ENCODE data around the gene GALNT17.
A peak's percentile ranks its signal among the peaks of the same experiment; 100 is the strongest.

GALNT17 gene

DNA sequence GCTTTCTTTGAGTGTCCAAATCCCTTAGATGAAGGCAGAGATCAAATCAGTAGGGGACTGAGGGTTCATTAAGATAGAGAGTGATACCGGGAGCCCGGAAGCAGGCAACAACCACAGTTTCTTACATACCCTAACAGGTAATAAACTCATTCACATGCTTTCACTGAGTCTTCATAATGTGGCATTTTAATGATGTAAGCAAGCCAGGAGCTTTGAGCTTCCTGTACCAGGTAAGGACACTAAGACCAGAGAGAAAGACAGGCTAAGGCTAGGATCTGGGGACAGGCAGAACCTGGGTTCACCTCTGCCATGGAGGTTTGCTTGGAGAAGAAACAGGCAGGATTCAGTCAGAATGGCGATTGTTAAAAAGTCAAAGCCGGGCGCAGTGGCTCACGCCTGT lies 618.3 kb downstream of the GALNT17 start:
- no peak for DNase-seq (ENCODE audit: low spot score)

DNA sequence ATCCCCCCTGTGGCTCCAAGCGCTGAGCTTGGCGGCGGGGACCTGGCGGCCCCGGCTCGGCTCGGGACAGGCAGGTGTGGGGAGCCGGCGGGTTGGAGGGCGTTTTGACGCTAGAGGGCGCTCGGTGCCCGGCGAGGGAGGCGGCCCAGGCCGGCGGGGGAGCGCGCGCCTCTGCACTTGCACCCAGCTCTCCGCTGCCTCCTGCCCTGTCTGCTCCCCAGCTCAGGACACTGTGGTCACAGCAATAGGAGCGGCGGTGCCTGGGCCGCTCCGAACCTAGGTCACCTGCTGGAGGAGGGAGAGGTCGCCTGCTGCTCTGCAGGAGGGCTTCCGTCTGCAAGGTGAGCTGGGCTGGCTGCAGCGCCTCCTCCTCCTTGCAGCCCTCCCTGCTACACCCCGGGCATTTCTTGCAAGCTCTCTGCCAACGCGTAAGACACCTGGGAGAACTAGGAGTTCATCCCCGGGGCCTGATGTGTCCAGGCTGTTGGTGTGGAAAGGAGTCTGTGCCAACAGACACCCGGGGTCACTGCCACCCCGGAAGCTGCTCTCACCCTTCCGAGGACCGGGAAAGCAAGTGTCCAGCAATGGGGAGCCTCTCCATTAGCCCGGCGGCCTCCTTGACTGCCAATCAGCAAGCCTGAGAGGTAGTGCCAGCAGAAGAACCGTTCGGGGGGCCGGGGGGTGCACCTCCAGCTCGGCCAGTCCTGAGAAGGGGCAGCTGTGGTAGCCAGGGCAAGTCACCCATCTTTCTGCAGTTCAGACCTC lies 620.4 kb downstream of the GALNT17 start:
- DNase-seq (ENCODE audit: low spot score), result peak; percentile 61

DNA sequence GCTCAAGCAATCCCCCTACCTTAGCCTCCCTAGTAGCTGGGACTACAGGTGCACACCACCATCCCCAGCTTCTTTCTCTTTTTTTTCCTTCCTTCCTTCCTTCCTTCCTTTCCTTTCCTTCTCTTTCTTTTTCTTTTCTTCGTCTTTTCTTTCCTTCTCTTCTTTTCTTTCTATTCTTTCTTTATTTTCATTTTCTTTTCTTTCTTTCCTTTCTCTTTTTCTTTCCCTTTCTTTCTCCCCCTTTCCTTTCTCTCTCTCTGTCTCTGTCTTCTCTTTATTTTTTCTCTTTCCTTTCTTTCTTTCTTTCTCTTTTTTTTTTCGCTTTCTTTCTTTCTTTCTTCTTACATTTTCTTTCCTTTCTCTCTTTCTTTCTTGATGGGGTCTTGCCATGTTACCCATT lies 621.3 kb downstream of the GALNT17 start:
- no peak for DNase-seq (ENCODE audit: low spot score)

DNA sequence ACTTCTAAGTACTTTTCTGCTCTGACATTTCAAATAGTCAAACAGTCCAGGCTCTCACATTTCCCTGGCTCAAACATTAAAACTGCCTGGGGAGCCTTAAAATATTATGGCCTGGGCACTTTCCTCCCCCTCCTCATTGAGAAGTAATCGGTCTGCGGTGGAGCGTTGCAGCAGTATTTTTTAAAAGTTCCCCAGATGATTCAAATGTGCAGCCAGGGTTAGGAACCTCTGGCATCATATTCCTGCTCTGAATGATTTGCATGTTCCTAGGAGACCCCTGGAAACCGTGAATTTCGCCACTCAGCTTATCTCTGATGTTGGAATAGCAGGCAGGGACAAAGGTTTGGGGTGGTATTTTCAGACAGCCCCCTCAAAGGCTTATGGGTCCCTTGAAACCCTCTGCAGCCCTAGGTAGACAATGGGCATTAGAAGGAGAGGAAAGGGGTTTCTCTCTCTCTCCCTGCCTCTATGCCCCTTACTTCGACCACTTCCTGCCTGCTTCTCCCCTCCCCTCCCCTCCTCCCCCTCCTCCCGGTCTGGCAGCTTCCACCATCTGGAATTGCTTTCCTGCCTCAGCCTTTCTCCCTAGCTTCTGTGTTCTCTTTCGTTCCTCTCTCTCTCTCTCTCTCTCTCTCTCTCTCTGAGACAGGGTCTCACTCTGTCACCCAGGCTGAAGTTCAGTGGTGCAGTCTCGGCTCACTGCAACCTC lies 622.2 kb downstream of the GALNT17 start:
- no peak for DNase-seq (ENCODE audit: low spot score)

DNA sequence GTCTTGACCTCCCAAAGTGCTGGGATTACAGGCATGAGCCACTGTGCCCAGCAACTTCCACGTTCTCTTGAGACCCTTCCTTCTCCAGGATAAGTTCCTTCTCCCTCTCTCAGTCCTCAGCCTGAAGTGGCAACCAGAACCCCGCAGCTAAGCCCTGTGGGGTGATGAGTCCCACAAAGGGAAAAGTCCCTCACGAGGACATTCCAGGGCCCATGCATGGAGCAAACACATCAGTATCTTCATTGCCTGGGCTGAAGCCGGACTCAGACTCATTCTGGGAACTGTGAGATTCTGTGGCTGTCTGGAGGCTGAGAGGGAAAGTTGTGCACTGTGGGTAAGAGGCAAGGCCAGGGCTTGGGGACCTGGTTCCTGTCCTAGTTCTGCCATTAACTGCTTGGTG lies 622.9 kb downstream of the GALNT17 start:
- DNase-seq (ENCODE audit: low spot score), result no peak

DNA sequence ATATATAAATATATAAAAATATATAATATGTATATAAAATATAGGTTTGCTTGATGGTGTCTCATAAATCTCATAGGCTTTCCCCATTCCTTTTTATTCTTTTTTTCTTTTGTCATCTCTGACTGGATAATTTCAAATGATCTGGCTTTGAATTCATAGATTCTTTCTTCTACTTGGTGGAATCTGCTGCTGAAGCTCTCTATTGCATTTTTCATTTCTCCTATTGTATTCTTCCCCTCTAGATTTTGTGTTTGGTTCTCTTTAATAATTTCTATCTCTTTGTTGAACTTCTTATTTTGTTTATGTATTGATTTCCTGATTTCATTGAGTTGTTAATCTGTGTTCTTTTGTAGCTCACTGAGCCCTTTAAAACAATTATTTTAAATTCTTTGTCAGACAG lies 629.4 kb downstream of the GALNT17 start:
- no peak for DNase-seq (ENCODE audit: low spot score)

All from cerebellar cortex (tissue), 1 donor.